ENCODE results near the gene ATAT1. TPM values are rescaled to one million over a fixed set of nuclear protein-coding genes. Genes with fewer than 3 reads are reported as not detected.

ATAT1 gene
- total and polyA plus RNA-seq, 2 of the 13 experiments (the other 11 are each of a cell fraction or from before 2014, with no cell fraction given), result 9.2 to 23.6 TPM

GRCh38 chr6:30670760-30671527 lies 44.3 kb downstream of the ATAT1 start (continued):
- TF ChIP-seq ZNF616 (CRISPR knock-in tag; IDR thresholded peaks at IDR 0.05; ENCODE audit: low read depth) (no peak), ZNF414 (CRISPR knock-in tag; IDR thresholded peaks at IDR 0.05) (no peak), HIC2 (CRISPR knock-in tag; IDR thresholded peaks at IDR 0.05; ENCODE audit: low read depth) (no peak), ARID3A (IDR thresholded peaks at IDR 0.05; ENCODE audit: low read depth, low read length) (no peak), SRY (CRISPR knock-in tag; IDR thresholded peaks at IDR 0.05) (no peak), SKIL (CRISPR knock-in tag; IDR thresholded peaks at IDR 0.05; ENCODE audit: borderline replicate concordance) (no peak), ZNF891 (CRISPR knock-in tag; IDR thresholded peaks at IDR 0.05) (no peak), NFYC (CRISPR knock-in tag; IDR thresholded peaks at IDR 0.05) (no peak), PREB (CRISPR knock-in tag; IDR thresholded peaks at IDR 0.05) (no peak), JUNB (CRISPR knock-in tag; IDR thresholded peaks at IDR 0.05; ENCODE audit: borderline replicate concordance) (no peak), RXRA (CRISPR knock-in tag; IDR thresholded peaks at IDR 0.05) (no peak), ZC3H4 (CRISPR knock-in tag; IDR thresholded peaks at IDR 0.05; ENCODE audit: borderline replicate concordance) (no peak), ZBTB20 (CRISPR knock-in tag; IDR thresholded peaks at IDR 0.05; ENCODE audit: borderline replicate concordance, low read depth) (no peak), CSRNP1 (CRISPR knock-in tag; IDR thresholded peaks at IDR 0.05) (no peak), ZNF580 (CRISPR knock-in tag; IDR thresholded peaks at IDR 0.05; ENCODE audit: borderline replicate concordance, low read depth) (no peak), RELA (CRISPR knock-in tag; IDR thresholded peaks at IDR 0.05) (no peak), ZKSCAN1 (IDR thresholded peaks at IDR 0.05; ENCODE audit: low read length) (no peak), ZSCAN31 (CRISPR knock-in tag; IDR thresholded peaks at IDR 0.05; ENCODE audit: low read depth) (no peak), DPF2 (CRISPR knock-in tag; IDR thresholded peaks at IDR 0.05; ENCODE audit: borderline replicate concordance, low read depth) (no peak)
